Activated CD4-positive, CD25-positive, alpha-beta regulatory T cell (primary cell): ENCODE data around the gene ERCC2.
A peak's percentile ranks its signal among the peaks of the same experiment; 100 is the strongest.
"Not testable (repeated sequence)": the region's sequence is repeated elsewhere in the genome, so short reads cannot be mapped to it uniquely, and the experiment has no call there.

Experiments
- DNase-seq, 4 experiments: peaks; one replicate each; lab custom pipeline; 2025; lab: John Stamatoyannopoulos, UW

Gene ERCC2

DNA sequence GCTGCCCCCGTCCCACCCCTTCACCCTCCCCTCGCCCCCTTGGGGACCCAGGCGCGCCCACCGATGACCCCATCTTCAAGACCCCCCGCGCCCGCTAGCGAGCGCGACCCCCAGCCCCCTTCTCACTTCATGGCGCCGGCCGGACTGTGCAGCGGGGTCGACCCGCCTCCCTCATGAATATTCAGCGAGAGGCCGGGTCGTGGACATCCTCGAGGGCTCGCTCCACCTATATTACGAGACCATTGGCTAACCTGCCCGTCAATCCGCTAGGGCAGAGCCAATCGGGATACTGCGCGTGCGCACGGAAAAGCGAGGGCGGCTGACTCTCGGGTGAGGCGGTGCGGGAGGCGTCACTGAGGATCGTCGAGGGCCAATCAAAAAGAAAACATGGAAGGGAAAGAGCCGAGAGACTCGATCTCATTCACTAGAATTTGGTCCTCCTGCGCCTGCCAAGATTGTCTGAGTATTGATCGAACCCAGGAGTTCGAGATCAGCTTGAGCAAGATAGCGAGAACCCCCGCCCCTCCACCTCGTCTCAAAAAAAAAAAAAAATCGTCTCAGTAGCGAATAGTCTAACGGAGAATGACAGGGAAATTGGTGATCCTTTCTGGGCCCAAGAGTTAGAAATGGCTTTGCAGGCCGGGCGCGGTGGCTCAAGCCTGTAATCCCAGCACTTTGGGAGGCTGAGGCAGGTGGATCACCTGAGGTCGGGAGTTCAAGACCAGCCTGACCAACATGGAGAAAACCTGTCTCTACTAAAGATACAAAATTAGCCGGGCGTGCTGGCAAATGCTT is at the start of gene ERCC2:
TSS of gene ERCC2 (minus strand) at position 164 of the 795 bp plus-strand sequence. CDS start at position 131, 33 bp downstream.
- DNase-seq, result peak; percentile 97 to 98 (median 98)

DNA sequence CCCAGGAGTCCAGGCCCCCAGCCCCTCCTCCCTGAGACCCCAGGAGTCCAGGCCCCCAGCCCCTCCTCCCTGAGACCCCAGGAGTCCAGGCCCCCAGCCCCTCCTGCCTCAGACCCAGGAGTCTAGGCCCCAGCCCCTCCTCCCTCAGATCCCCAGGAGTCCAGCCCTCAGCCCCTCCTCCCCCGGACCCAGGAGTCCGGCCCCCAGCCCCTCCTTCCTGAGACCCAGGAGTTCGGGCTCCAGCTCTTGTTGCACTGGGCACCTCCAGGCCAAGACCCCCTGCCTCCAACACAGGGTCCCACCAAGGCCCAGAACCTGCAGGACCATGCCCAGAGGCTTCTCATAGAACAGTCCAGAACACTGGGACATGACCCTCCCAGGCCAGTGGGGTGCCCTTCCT is 49.5 kb upstream of the ERCC2 start:
- no peak for DNase-seq

DNA sequence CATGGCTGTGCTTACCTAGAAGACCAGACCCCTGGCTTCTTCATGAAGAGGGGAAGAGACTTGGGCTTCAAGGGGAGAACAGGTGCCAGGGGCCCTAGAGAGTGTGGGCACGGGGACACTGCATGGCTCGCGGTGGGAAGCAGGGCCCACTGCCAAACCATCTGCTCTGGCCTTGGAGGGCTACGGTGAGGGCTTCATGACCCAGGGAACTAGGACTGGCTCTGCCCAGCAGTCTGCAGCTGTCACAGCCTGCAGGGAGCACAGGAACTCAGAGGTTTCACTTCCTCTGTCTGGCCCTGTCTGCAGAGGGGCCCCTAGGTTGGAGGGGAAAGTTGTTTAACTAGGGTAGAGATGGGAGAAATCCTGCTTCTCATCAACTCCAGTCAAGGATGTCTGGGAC is 49.0 kb upstream of the ERCC2 start:
- no peak for DNase-seq

DNA sequence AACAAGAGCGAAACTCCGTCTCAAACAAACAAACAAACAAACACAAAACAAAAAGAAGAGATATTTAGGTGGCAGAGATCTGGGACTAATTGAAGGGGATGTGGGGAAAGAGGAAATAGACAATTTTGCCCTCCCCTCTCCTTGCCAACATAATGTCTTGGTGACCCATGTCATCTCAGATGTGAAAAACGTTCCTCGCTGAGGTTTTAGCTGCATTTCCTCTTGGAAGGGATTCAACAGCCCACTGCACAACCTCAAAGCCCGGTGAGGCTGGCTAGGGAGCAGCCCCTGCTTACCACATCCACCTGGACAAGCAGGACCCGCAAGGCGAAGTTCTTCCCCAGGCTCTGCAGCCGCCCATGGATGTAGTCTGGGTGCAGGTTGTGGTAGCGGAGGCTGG is 48.4 kb upstream of the ERCC2 start:
- no peak for DNase-seq

DNA sequence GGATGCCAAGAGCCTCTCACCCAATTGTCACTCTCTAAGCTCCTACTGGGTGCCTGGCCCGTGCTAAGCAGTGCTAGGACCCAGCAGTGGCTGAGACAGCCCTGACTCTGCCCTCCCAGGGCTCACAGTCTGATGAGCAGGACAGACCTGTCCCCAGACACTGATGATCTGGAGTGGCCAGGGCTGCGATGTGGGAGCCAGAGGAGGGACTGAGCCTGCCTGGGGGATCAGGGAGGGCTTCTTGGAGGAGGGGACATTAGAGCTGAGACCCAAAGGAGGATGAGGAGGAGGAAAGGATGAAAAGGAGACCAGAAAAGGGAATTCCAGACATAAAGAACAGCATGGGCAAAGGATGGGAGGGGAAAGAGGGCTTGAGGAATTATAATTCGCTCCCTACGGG is 46.8 kb upstream of the ERCC2 start:
- no peak for DNase-seq

DNA sequence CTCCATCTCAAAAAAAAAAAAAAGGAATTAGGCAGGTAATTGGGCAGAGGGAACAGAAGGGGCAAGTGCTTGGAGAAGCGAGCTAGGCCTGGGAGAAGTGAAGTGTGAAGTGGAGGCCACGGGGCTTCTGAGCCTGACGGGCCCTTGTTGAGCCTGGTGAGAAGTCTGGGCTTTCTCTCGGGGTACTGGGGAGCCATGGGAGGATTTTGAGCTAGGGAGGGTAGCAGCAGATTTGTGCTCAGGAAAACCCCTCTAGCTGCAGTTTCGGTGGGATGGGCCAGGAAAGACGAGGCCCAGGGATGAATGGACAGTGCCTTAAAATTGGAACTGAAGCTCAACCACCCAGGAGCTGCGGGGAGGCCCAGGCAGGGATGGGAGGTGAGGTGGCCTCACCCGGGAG is 44.1 kb upstream of the ERCC2 start:
- DNase-seq, result no peak

DNA sequence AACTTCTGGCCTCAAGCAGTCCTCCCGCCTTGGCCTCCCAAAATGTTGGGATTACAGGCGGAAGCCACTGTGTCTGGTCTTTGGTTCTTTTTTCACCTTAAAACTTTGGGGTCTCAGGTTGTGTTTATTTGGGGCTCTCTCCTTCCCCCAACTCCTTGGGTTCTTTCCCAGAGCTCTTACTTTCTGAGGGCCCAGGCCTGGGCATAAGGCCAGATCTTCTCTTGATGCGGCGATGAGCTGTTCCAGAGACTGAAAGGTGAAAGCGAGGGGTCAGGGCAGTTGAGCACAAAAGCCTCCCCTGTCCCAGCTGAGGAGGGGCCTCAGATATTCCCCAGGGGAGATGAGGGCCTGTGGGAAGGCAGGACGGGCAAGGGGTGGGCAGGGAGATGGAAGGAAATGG is 43.1 kb upstream of the ERCC2 start:
- no peak for DNase-seq

DNA sequence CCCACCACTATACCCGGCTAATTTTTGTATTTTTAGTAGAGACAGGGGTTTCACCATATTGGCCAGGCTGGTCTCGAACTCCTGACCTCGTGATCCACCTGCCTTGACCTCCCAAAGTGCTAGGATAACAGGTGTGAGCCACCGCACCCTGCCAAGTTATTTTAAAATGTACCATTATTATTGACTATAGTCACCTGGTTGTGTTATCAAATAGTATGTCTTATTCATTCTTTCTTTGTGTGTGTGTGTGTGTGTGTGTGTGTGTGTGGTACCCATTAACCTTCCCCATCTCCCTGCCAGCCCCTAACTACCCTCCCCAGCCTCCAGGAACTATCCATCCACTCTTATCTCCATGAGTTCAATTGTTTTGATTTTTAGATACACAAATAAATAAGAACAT is 40.0 kb upstream of the ERCC2 start:
- not testable (repeated sequence) for DNase-seq

DNA sequence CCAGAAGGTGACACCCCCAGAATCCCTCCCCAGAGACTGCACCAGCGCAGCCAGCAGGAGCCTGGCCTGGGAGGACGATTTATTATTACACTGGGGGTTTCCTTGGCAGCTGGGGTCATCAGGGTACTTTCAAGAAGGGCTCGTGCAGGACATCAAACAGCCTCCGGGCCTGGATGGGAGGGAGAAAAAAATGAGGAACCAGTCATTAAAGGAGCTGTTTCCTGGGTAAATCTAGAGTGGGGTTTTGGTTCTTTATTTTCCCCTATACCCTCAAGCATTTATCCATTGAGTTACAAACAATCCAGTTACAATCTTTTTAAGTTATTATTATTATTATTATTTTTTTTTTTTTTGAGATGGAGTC is 39.2 kb upstream of the ERCC2 start:
- DNase-seq, result no peak

DNA sequence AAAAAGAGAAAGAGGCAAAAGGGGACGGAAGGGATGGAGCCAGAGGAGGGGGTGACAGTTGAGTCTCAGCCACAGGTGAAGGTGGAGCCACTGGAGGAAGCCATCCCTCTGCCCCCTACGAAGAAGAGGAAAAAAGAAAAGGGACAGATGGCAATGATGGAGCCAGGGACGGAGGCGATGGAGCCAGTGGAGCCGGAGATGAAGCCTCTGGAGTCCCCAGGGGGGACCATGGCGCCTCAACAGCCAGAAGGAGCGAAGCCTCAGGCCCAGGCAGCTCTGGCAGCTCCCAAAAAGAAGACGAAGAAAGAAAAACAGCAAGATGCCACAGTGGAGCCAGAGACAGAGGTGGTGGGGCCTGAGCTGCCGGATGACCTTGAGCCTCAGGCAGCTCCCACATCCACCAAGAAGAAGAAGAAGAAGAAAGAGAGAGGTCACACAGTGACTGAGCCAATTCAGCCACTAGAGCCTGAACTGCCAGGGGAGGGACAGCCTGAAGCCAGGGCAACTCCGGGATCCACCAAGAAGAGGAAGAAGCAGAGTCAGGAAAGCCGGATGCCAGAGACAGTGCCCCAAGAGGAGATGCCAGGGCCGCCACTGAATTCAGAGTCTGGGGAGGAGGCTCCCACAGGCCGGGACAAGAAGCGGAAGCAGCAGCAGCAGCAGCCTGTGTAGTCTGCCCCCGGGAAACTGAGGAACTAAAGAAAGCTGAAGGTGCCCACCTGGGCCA is 38.6 kb upstream of the ERCC2 start:
- DNase-seq, result no peak

DNA sequence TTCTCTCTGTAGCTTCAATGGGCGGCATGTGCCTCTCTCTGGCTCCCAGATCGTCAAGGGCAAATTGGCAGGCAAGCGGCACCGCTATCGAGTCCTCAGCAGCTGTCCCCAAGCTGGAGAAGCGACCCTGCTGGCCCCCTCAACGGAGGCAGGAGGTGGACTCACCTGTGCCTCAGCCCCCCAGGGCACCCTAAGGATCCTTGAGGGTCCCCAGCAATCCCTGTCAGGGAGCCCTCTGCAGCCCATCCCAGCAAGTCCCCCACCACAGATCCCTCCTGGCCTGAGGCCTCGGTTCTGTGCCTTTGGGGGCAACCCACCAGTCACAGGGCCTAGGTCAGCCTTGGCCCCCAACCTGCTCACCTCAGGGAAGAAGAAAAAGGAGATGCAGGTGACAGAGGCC is 37.7 kb upstream of the ERCC2 start:
- DNase-seq, result no peak

DNA sequence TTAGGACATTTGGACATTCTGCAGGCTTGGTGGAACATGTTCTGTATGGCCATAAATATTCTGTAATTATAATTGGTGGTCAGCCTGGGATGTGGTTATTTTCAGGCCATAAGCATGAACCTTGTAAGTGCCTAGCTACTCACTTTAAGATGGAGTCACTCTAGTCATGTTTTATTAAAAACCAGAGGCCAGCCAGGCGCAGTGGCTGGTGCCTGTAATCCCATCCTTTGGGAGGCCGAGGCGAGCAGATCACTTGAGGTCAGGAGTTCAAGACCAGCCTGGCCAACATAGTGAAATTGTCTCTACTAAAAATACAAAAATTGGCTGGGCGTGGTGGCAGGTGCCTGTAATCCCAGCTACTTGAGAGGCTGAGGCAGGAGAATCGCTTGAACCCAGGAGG is 37.2 kb upstream of the ERCC2 start:
- DNase-seq, result not testable (repeated sequence)

DNA sequence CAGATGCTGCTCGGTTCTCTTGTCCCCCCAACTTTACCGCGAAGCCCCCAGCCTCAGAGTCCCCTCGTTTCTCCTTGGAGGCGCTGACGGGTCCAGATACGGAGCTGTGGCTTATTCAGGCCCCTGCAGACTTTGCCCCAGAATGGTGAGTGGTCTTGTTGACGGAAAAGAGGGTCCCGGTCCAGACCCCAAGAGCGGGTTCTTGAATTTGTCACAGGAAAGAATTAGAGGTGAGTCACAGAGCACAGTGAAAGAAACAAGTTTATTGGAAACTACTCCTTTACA is 36.7 kb upstream of the ERCC2 start:
- DNase-seq, result no peak

DNA sequence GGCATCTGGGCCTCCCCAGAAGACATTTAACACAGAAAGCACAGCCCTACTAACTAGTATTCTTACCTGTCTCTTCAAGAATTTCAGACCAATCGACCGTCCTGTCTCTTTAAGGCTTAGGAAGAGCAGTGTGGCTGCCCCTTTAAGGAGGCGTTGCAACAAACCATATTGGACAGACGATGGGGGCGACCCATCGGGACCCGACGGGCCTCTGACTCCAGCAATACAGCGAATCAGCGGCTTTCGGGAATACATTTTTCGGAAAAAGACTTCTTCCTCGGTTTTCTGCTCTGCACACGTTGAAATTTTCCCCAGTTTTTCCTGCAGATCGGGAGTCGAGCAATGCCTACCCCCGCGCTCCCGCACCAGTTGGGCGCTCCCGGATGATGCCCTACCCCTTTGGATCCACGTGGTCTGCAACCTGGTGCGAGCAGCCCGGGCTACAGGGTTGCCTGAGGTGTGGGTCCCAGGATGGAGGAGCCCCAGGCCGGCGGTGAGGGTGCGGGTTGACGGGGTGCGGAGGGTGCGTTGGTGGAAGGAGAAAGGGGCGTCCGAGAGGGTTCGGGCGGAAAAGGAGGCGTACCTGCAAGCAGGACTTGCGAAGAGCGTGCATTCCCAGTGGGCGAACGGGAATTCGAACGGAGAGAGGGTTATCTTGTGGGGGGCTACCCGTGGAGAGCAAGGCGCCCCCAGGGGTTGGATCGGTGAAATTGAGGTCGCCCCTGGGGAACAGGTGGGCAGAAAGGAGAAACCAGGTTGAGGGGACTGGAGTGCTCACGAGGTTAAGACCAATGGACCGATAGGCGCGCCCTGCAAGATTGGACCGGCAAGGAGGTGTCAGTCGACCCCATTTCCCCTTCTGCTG is 36.1 kb upstream of the ERCC2 start, which contains the start of gene POLR1G:
TSS of gene POLR1G (plus strand) at position 419 of the 865 bp plus-strand sequence. CDS start at position 472, 53 bp downstream.
- DNase-seq, result peak; percentile 47 to 70 (median 56)

DNA sequence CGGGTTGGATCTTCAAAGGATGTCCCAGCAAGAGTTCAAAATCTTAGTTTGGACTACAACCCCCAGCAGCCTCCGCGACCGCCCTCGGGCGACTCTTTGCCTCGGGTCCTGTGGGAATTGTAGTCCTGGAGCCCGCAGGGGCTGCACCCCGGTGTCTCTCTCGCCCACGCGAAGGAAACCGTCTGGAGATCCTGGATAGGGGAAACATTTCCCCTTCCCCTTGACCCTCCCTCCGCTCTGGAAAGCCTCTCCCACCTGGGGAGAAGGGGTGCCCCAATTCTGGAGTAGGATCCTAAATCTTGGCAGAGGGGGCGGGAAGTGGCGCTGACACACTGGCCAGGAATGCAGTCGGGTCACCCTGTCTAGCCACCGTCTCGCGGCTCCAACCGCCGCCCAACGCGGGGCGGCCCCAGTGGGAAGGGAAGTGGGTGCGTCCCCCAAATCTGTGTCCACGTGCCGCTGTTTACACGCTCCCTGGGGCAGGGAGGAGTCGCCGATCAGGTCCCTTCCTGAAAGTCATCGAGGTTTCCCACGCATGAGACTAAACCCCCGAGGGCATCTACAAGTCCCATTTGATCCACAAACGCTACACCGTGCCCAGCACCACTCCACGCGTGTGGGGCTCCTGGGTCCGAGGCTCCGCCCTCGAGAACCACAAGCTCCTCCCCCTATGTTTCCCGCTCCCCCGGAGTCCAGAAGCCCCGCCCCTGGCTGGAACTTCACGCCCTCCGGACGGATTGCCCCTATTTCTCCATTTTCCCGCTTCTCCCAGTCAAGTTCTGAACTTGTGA is 35.3 kb upstream of the ERCC2 start:
- DNase-seq, result peak; percentile 64 to 71 (median 70)

DNA sequence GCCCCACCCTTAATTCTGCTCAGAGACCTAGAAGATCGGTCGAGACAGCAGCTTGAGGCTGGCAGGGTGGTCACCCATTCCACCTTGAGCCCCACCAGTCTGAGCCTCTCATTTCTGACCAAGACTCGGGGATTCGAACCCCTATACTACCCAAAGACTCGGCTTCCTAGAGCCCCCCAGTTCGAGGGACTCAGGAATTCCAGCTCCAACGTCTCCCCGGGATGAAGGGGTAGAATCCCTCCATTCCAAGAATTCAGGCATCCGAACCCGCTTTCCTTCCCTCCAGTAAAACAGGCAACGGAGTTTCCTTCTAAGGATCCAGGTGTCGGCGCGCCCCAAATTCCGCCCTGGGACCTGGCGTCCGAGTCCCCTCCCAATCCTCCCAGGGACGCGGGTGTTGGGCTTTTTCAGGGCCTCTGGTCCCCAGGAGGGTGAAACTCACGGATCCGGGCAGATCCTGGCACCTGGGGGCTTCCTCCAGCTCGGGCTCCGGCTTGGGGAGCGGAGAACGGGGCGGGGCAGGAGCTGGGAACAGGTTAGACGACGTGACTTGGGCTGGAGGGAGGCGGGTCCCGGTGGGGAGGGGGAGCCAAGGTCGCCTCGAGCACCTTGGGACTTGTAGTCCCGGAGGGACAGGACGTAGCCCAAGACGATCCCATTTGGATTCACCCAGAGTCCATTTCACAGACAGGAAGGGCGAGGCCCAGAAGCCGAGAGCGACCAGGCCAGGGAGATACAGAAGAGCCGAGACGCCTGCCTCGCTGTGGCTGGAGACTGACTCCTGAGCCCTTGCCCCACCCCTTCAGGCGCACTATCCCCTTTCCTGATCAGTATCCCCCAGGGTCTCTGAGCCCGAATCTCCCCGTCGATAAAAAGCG is 34.4 kb upstream of the ERCC2 start, which contains the start of gene PPP1R13L:
TSS of gene PPP1R13L (minus strand) at position 513 of the 878 bp plus-strand sequence. CDS start 6,751 bp downstream, outside the sequence.
- no peak for DNase-seq

DNA sequence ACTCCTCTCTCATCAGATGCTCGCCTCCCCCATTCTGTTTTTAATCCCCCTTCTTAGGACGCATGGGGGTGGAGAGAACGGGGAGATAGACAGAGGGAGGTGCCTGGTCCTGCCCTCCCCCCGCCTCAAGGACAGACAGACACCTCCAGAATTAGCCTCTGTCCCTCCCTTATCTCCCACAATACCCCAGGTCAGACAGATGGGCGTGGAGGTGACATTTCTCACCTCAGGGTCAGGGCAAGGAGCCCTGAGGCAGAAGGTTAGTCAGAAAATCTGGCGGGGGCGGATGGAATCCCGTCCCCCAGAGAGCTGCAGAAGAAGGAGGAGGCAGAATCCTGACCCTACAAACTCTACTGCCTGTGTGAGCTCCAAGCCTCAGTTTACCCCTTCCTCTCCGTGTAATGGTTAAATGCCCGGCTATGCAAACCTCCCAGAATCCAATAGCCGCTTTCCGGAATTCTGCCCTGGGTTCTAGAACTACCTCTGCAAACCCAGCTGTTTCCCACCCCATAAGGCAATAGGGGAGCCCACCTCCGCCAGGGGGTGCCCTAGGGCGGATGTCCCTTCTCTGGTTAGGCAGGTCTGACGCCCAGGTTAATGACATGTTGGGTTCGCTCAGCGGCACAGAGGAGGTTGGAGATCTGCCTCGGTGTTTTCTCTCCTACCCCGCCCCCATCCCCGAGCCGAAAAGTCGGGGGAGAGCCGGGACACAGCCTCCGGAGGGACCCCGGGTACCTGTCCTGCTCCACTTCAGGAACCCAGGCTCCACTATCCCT is 33.6 kb upstream of the ERCC2 start:
- peak; percentile 27 to 54 (median 47) for DNase-seq

DNA sequence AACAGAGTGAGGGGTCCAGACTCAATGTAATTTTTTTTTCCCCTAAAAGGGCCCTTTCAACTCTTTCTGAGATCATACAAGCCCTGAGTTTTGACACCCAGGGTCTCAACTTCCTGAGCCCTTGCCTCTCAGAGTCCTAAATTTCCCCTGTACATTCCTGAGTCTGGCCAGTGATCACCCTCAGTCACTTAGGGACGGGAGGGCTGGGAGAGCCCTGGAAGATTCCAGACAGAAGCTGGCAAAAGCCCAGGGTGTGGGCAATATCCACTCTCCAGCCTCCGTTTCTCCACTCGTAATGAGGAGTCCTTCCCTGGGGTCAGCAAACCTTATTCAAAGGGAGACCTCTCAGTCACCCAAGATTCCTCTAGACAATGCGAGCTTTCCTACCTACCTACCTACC is 32.9 kb upstream of the ERCC2 start:
- DNase-seq, result no peak

DNA sequence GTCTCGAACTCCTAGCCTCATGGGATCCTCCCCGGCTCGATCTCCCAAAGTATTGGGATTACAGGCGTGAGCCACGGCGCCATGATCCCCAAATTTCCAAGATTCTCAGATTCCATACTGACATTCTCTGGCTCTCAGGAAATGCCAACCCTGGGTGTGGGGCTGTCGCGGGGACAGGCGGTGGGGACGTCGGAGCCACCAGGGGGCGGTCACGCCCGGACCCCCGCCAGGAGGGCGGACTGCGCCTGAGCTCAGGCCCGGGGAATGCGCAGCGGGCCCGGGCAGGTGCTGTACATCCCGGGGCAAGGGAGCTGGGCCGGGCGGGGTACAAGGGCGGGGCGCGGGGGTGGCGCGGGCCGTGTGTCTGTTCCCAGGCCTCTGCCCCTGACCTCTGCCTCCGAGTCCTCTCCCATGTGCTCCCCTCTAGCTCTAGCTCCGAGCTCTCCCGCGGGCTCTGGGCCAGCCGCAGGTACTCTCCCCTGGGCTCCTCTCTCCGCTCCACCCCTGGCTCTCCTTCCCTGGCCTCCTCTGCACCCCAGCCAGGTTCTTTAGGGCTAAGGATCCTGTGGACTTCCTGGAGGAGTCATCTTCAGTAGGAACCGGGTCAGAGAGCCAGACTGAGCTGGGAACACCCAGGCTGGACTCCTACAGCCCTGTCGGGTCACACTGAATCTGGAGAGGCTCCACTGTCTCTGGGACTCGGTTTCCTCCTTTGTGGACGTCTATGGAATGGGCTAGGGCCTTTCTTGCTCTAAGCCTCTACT is 32.1 kb upstream of the ERCC2 start:
- DNase-seq, result no peak
